NCI-H748 (cell line): ENCODE measurements around the gene OR2Z1.

Experiments
- DNase-seq: peaks from one replicate; lab custom pipeline; 2025; ENCODE audit not compliant: unreplicated experiment; lab: John Stamatoyannopoulos, UW

The OR2Z1 gene, protein sequence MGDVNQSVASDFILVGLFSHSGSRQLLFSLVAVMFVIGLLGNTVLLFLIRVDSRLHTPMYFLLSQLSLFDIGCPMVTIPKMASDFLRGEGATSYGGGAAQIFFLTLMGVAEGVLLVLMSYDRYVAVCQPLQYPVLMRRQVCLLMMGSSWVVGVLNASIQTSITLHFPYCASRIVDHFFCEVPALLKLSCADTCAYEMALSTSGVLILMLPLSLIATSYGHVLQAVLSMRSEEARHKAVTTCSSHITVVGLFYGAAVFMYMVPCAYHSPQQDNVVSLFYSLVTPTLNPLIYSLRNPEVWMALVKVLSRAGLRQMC

DNA sequence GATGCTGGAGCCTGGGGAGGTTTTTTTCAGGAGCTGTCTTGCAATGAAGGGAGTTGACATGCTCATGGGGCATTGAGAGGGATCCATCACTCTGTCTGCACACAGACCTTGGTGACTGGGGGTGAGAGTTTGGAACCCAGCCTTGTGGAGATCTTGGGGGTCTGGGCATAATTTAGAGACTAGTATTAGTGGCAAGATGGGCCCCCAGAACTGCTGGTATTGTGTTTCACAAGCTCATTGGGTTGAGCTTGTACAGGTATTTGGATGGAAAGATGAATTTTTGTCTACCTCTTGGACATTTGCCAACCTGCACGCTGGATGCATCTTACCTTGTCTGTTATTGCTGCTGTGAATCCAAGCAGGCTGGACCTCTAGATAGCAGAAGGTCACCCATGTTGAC, at the start of gene OR2Z1:
Gene OR2Z1 (plus strand): TSS at position 301 of the 400 bp plus-strand sequence. CDS start 9,395 bp downstream, outside the sequence.
- DNase-seq, result no peak

DNA sequence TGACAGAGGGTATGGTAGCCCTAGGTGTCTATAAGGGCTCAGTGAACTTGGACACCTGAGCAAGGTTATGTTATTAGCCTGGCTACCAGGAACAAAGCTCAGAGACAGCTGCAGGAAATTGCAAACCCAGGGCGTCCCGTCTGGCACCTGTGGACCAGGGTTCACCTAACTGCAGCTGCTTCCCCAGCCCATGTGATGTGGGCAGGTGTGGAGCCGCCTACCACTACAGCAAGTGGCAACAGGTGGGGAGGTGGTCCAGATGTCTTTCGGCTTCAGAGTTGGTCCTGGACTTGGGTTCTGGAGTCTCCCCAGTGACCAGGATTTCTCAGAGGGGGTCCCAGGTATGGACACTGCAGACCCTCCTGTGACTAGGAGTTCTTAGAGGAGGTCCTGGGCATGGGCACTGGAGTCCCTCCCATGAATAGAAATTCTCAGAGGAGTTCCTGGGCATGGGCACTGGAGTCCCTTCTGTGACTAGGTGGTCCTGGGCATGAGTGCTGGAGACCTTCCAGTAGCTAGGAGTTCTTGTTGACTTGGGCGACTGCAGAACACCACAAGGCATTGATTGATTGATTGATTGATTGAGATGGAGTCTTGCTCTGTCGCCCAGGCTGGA, 48.0 kb upstream of the OR2Z1 start:
- DNase-seq, result no peak

DNA sequence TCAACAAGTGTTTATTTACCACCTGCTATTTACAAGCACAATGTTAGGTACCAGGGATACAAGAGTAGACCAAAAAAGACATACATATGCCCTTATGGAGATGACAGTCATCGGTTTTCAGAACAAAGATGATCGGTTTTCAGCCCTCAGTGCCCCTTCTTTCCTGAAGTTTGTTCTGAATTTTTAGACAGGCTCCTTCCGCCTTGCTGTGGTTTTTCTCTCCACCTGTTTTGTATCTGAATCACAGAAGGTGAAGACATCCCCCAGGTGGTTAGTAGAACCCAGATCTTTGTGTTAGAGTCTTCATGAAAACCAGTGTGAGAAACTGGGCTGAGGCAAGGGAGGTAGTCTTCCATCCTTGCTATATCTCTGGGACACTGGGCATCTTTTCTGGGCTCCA, 46.4 kb upstream of the OR2Z1 start:
- no peak for DNase-seq

DNA sequence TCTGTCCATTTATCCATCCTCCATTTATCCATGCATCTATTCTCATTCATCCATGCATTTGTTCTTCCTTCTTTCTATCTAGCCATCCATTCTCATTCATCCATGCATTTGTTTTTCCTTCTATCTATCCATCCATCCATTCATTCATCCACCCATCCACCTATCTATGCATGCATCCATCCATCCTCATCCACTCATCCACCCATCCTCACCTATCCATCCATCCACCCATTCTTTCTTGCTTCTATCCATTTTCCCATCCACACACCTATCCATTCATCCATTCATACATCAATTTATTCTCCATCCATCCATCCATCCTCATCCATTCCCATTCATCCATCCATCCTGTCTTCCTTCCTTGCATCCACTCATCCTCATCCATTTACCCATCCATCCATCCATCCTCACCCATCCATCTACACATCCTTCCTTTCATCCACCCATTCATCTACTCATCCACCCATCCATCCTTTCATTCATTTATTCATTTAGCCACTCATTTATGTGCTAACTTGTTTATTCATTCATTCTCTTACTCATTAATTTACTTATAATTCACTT, 43.1 kb upstream of the OR2Z1 start:
- DNase-seq, result no peak

DNA sequence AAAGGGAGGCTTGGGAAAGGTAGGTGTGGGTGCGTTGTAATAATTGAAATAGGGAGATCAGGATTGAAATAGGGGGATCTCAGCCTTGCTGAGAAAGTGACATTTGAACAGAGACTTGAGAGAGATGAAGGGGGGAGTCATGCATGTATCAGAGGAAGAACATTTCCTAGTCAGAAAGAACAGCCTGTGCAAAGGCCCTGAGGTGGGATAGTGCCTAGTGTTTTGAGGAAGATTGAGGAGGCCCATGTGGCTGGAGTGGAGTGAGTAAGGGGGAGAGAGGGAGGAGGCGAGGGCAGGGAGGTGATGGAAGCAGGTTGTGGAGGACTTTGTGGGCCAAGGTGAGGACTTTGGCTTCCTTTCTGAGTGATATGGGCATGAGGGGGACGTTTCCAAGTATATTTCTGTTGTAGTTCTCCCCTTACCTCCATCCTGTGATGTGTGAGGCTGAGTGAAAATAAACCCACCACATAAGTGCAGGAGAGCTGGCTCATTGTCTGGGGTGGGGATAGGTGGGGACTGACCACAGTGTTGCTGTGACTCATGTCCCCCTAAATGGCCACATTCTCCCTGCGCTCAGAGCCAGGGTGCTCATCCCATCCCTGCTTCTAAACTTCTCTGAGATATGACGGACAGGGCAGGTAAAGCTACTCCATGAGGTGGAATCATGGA, 40.6 kb upstream of the OR2Z1 start:
- no peak for DNase-seq

DNA sequence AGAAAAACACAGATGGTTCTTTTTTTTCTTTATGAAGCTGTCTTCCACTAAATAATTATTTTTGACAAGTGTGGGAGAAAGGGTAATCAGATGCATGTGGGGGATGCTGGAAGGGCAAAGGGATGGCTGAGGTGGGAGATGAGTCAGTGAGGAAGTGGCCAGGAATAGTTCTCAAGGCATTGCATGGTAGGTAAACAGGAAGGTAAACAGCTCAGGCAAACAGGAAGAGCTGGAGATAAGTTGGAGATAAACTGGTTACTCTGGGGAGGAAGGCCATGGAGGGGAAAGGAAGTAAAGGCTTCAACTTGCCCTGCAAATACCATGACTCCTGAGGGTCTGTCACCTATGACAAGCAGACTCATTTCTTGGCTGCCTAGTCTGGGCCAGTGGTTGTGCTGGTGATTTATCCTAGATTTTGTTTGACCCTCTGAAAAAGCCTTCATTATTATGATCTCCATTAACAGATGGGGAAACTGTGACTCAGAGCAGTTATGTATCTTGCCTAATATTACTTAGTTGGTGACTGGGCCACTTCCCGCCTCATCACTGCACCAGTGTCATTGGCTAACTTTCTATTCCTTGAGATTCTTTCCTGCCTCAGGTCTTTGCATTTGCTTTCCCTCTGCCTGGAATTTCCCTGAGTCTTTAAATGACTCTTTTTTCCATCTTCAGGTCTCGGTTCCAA, 39.9 kb upstream of the OR2Z1 start:
- no peak for DNase-seq

DNA sequence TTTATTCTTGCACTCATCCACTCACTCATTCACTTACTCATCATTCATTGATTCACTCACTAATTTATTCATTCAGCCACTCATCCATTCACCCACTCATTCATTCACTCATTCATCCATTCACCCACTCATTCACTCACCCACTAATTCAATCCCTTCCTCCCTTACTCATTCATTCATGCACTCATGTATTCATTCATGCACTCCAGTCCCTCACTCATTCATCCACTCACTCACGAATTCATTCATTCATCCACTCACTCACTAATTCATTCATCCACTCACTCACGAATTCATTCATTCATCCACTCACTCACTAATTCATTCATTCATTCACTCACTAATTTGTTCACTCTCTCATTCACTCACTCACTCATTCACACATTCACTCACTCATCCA, 39.0 kb upstream of the OR2Z1 start:
- no peak for DNase-seq

DNA sequence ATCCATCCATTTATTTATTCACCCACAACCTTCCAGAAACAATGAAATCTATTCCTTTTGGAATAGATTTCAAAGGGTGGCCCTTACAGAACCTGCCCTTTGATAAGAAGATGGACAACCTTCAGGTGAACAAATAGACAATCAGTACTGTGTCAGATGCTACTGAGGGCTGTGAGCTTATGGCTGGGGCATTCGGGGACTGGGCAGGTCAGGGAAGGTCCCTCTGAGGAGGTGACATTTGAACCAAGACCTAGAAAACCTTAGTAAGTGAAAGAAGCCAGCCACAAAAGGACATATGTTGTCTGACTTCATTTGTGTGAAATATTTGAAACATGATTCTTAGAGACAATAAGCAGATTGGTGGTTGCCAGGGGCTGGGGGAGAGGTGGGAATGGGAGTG, 38.5 kb upstream of the OR2Z1 start:
- DNase-seq, result no peak

DNA sequence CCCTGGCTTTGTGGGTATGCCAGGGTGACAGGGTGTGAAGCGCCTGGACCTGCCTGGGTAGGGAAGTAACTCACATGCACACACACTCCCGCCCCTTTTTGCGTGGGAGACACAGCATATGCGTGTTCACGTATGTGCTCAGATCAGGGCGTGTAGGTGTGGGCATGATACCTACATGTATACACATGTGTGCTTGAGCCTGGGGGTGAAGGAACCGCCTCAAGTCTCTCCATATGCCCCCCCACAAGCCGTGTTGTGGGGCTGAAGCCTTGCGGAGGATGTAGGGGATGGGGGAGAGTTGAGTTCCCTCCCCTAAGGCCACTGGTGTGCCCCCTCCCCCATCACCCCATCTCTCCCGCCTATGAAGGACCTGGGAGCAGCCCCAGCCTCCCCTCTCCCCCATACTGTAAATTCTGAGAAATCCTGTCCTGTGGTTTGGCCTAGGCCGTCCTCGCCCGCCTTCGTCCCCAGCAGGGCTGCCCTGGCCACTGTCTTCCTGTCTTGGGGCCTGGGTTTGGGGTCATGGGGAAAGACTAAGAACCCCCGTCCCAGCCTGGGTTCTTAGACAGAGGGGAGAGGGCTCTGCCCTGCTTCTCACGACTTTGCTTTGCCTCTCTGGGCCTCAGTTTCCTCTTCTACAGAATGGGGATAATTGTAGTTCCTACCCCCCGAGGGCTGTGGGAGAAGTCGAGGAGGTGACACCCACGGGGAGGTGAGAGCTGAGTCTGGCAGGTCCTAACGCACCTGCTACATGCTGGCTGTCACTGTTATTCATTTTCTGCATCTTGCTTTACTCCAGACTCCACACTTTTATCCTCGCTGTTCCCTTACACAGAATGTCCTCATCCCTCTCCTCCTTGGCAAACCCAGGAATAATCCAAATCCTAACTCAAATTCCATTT, 37.2 kb upstream of the OR2Z1 start:
- DNase-seq, result no peak

DNA sequence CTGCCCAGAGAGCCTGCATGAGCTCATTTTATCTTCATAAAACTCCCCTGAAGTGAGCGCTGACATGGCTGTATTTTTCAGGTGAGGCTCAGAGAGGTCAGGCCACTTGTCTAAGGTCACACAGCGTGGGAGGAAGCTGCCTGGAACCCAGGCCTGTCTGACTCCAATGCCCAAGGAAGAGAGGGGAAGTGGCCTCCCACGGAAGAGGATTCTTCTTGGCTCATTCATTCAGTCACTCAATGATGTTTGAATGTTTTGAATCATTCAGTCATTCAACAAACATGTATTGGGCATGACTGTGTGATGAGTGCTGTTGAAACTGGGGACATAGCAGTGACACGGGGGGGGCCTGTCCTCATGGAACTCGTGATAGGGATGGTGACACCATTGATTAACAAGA, 34.9 kb upstream of the OR2Z1 start:
- DNase-seq, result no peak

DNA sequence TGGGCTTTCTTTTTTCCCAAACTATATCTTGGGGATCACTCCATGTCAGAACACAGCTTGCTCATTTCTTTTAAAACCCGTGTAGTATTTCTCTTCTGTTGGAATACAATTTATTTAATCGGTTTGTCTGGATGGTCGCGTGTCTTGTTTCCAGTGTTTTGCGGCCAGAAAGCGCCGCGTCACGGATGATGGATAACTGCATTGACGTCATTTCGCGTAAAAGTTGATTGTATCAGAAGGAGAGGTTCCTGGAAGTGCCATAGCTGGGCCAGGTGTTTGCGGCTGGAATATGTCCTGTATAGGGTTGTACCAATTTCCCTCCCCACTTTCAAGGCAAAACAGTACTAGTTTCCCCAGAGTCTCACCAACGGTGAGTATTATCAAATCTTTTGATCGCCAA, 32.5 kb upstream of the OR2Z1 start:
- no peak for DNase-seq

DNA sequence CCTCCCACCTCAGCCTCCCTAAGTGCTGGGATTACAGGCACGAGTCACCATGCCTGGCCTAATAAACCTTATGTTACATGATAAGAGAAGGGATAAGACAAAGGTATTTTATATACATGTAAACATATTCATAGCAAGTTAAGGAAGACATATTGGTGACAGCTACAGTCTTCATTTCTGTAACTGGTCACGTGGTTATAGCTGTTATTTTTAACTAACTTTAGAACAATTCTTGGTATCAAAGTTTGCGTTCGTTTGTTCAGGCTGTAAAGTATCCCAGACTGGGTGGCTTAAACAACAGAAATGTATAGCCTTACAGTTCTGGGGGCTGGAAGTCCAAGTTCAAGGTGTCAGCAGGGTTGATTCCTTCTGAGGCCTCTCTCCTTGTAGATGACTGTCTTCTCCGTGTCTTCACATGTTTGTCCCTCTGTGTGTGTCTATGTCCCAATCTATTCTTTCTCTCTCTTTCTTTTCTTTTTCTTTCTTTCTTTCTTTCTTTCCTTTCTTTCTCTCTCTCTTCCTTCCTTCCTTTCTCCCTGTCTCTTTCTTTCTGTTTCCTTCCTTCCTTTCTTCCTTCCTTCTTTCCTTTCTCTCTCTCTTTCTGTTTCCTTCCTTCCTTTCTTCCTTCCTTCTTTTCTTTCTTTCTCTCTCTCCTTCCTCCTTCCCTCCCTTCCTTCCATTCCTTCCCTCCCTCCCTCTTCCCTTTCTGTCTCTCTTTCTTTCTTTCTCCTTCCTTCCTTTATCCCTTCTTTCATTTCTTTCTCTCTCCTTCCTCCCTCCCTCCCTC, 30.5 kb upstream of the OR2Z1 start:
- DNase-seq, result no peak

DNA sequence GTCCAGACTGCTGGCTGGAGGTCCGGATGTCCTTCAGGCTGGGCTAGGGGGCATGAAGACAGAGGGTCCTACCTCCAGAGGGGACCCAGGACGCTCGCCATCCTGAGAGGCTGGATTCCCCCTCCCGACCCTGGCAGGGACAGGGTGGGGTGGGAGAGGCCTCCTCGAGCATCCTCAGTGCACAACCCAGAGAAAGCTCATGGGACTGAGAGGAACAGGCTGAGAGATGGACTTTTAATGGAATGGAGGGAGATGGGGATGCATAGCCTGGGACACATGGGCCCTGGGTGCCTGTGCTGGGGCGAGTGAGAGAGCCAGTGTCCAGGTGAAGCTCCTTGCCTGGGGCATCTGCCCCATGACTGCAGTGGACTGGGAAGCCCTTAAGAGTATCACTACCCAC, 25.9 kb upstream of the OR2Z1 start:
- no peak for DNase-seq

DNA sequence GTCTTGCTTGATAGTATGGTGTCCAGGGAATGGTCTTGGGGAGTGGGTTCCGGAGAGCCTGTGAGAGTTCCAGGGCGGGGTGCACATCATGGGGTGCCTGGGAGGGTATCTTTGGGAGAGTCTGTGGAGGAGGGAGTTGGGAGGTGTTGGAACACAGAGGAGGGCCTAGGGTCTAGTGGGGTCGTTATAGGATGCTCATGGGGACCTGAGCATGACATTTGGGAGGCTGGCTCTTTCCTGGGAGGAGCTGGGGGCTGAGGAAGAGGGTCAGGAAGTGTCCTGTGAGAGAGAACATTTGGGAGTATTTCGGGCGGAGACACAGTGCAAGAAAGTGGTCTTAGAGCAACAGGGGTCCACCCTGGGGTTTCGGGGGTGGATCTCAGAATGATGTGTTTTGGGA, 25.5 kb upstream of the OR2Z1 start:
- no peak for DNase-seq

DNA sequence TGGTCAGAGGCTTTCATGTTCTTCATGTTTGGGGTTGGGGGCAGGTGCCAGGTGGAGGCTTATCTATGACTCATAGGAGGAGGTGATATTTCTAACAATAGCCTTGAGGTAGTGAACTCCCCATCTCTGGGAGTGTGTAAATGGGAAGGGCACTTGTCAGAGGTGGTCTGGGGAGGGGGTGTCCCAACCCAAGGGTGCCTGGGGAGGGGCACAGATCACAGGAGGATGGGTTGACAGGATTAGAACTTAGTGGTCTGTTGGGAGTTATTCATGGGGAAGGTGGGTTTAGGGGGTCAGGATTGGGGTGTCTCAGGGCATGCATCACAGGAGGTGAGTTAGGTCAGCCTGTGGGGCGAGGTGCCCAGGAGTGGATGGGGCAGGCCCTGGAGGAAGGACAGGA, 24.4 kb upstream of the OR2Z1 start:
- no peak for DNase-seq

DNA sequence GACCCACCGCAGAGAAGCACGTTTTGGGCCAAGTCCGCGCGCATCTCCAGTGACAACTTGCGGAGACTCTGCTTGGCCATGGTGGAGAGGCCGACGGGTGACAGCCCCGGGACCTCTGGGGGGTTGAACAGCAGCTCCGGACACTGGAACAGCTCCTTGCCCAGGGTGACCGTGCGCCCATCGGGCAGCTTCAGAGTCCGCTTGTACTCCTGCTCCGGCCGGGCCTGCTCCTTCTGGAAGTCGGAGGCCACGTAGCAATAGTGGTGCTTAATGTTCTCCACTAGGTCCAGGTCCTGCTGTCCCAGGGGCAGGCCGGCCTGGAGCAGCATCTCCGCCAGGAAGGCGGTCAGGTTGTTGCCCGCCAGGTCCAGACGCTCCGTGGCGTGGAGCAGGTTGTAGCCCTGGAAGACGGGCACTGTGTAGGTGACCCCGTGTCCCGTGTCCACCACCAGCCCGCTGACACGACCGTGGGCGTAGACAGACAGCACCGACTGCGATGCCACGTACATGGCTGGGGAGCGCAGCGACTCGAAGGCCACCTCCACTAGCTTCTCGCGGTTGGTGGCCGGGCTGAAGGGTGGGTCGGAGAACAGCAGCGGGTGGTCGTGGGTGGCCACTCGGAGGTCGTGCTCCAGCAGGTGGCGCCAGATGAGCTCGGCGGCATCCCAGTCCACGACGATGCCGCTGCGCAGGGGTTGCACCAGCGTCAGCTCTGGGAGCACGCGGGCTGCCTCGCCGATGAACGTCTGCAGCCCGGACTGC, 23.6 kb upstream of the OR2Z1 start:
- no peak for DNase-seq

DNA sequence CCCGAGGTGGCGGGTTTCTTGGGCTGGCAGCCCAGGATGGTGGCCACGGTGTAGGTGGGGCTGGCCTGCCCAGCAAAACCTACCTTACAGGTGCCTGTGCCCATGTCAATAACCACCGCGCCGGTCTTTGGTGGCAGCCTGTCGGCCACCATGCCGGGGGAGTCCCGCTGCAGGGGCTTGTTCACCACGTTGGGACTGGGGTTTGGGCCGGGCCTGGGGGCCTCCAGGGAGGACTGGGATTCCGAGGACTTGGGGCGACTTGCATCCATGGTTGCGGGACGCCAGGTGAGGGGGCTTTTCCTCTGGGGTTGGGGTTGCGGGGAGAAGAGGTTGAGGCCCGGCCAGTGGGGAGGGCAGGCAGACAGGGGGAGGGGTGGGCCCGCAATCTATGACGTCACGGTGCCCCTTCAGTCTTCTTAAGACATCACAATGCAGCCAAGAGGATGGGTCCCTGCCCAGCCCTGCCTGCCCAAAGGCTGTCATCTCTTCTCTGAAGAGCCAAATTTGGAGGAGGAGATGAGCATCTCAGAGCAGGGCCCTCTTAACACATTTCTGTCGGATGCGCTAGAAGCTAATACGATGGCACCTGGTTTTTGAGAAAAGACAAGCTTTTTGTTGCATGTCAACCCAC, 22.9 kb upstream of the OR2Z1 start, which contains the start of gene ACTL9:
Gene ACTL9 (minus strand): TSS at position 363 of the 631 bp plus-strand sequence. CDS start 94 bp downstream, at position 269.
- DNase-seq, result no peak

DNA sequence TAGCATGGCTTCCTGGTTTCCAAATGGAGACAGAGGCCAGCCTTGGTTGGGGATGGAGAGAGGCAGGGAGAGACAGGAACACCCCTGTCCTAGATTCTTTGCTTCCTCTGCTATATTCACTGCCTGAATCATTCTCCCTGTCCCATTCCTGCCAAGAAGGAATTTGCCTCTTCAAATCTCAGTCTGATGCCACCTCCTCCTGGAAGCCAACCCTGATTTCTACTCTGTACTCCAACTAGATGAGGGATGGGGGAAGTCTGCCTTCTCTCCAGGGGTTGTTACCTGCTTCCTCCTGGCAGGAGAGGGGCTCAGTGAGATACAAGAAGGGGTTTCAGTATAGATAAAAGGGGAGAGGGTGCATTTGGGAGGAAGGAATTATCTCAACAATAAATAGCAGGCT, 21.5 kb upstream of the OR2Z1 start:
- DNase-seq, result no peak
